Smooth muscle cell (in vitro differentiated cells): Measurements from ENCODE around the gene CERS3. TPM values are rescaled to one million over a fixed set of nuclear protein-coding genes. Genes with fewer than 3 reads are reported as not detected.

Source experiments
- DNase-seq: peaks from one replicate; lab custom pipeline; 2025; ENCODE audit not compliant: unreplicated experiment; lab: John Stamatoyannopoulos, UW
- H2AFZ ChIP-seq: fragments of 200-600 bp; sonication (generic); 2 replicates; pipeline ENCODE4 v1.6.0; 2016; ENCODE audit warnings: antibody characterized with exemption, low read depth, mild to moderate bottlenecking
- H3F3A ChIP-seq: fragments of 200-600 bp; sonication (generic); 2 replicates; pipeline ENCODE4 v1.6.0; 2017; ENCODE audit warnings: antibody characterized with exemption, low read depth
- H3K27ac ChIP-seq: fragments of 200-600 bp; sonication (generic); 2 replicates; pipeline ENCODE4 v1.5.1; 2016; ENCODE audit warnings: low read depth, mild to moderate bottlenecking
- H3K27me3 ChIP-seq: fragments of 200-600 bp; sonication (generic); 2 replicates; pipeline ENCODE4 v1.6.1; 2016; ENCODE audit warnings: low read depth, mild to moderate bottlenecking
- H3K36me3 ChIP-seq: fragments of 200-600 bp; sonication (generic); 2 replicates; pipeline ENCODE4 v1.5.1; 2016; ENCODE audit warnings: low read depth
- H3K4me1 ChIP-seq: fragments of 200-600 bp; sonication (generic); 2 replicates; pipeline ENCODE4 v1.5.1; 2016; ENCODE audit warnings: low read depth
- H3K4me2 ChIP-seq: fragments of 200-600 bp; sonication (generic); 2 replicates; pipeline ENCODE4 v1.6.0; 2016; ENCODE audit warnings: mild to moderate bottlenecking
- H3K4me3 ChIP-seq: fragments of 200-600 bp; sonication (generic); 2 replicates; pipeline ENCODE4 v1.5.1; 2016; ENCODE audit warnings: mild to moderate bottlenecking
- H3K79me2 ChIP-seq: fragments of 200-600 bp; sonication (generic); 2 replicates; pipeline ENCODE4 v1.6.0; 2016; ENCODE audit warnings: low read depth, mild to moderate bottlenecking
- H3K9ac ChIP-seq: fragments of 200-600 bp; sonication (generic); 2 replicates; pipeline ENCODE4 v1.6.0; 2016; ENCODE audit warnings: low read depth
- H3K9me3 ChIP-seq: fragments of 200-600 bp; sonication (generic); replicated peaks from 2 replicates; pipeline ENCODE4 v1.5.1; 2016; ENCODE audit warnings: low read depth
- H4K20me1 ChIP-seq: fragments of 200-600 bp; sonication (generic); 2 replicates; pipeline ENCODE4 v1.6.0; 2016; ENCODE audit warnings: low read depth
- WGBS: methylation state at CpG from one replicate; pipeline ENCODE4 v1.1.7; 2016; ENCODE audit warnings: low lambda C conversion rate; 5-methylcytosine and 5-hydroxymethylcytosine counted together
- polyA plus RNA-seq: library from polyadenylated mRNA; unstranded; fragments of >200 nt; fragmentation: Nextera tagmentation; extraction: Ambion mirVana; gene quantifications from 2 replicates; pipeline ENCODE4 v1.2.1, GENCODE V29; 2016
- total RNA-seq: library from RNA; depleted of rRNA; stranded (reverse); fragments of >200 nt; gene quantifications from 2 replicates; pipeline ENCODE4 v1.2.3, GENCODE V29; 2014
- TF ChIP-seq, protein P1 (sequence below): fragments of 200-600 bp; sonication (generic); IDR thresholded peaks from 2 replicates; pipeline ENCODE4 v1.5.1; 2017; ENCODE audit warnings: borderline replicate concordance, mild to moderate bottlenecking, antibody characterized with exemption; ENCODE audit not compliant: insufficient read depth, poor library complexity, severe bottlenecking

Gene CERS3
- total and polyA plus RNA-seq, 2 experiments from 2014 or later, result 0.87 to 6.3 TPM

DNA sequence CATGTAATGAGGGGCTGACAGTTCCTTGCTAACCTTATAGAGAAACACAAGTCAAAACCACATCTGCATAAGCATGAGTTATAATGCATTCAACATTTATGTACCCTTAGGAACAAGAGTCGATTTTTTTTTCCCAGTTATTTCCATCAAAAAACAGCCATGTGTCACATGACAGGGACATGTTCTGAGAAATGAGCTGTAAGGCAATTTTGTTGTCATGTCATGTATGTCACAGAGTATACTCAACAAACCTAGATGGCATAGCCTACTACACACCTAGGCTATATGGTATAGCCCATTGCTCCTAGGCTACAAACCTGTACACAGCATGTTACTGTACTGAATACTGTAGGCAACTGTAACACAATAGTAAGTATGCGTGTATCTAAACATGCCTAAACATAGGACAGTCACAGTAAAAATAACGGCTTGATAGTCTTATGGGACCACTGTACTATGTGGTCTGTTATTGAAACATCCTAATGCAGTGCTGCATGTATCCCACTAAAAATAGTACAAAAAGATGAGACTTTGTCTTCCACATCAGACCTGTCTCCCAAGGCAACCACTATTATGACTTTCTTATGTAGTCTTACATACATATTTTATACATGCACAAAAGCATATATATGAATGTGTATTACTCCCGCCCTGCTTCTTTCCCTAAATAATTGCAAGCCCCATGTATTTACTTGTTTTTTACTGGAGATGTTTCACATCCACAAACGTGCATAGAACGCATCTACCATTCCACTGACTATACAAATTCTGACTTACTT is 38.3 kb upstream of the CERS3 start:
- Histone ChIP-seq H4K20me1 (no peaks in the 10 kb centered on the region), H3K9me3 (no peaks in the 10 kb centered on the region), H3K4me1 (peaks cover 3% of the 10 kb centered on the region), H3K27ac (no peak overlapping the region), H2AFZ (no peak overlapping the region), H3K4me3 (no peak overlapping the region), H3K9ac (no peak overlapping the region), H3K79me2 (no peaks in the 10 kb centered on the region), H3K36me3 (no peaks in the 10 kb centered on the region), H3F3A (peaks cover 22% of the 10 kb centered on the region), H3K27me3 (no peaks in the 10 kb centered on the region), H3K4me2 (no peak overlapping the region)
- DNase-seq, result no peak
- TF ChIP-seq, protein P1, sequence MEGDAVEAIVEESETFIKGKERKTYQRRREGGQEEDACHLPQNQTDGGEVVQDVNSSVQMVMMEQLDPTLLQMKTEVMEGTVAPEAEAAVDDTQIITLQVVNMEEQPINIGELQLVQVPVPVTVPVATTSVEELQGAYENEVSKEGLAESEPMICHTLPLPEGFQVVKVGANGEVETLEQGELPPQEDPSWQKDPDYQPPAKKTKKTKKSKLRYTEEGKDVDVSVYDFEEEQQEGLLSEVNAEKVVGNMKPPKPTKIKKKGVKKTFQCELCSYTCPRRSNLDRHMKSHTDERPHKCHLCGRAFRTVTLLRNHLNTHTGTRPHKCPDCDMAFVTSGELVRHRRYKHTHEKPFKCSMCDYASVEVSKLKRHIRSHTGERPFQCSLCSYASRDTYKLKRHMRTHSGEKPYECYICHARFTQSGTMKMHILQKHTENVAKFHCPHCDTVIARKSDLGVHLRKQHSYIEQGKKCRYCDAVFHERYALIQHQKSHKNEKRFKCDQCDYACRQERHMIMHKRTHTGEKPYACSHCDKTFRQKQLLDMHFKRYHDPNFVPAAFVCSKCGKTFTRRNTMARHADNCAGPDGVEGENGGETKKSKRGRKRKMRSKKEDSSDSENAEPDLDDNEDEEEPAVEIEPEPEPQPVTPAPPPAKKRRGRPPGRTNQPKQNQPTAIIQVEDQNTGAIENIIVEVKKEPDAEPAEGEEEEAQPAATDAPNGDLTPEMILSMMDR, result no peak
- 94% methylated on average over 6 of the region's 6 CpGs for WGBS

DNA sequence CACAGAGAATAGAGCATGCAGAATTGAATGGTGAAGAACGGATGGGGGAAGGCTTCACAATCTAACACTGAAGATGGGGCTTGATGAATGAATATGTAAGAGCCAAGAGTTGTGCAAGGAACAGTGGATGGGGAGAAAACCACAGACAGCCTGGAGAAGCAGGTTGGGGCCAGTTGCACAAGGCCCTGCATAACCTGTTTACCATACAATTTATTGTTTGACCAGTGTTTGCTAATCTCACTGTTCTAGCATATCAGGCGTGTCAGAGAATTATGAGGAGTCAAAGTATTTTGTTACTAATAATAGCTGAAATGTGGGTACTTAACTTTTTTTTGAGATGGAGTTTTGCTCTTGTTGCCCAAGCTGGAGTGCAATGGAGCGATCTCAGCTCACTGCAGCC is 36.8 kb upstream of the CERS3 start:
- TF ChIP-seq, protein P1, result no peak
- Histone ChIP-seq H3K4me2 (no peak overlapping the region), H3K36me3 (no peaks in the 10 kb centered on the region), H3K79me2 (no peaks in the 10 kb centered on the region), H2AFZ (no peak overlapping the region), H4K20me1 (no peaks in the 10 kb centered on the region), H3K9me3 (no peaks in the 10 kb centered on the region), H3K9ac (no peak overlapping the region), H3K27me3 (no peaks in the 10 kb centered on the region), H3K4me3 (no peak overlapping the region), H3F3A (peaks cover 19% of the 10 kb centered on the region), H3K4me1 (peaks cover 3% of the 10 kb centered on the region), H3K27ac (no peak overlapping the region)
- DNase-seq, result no peak
- WGBS, result 92% methylated on average over 3 of the region's 3 CpGs

DNA sequence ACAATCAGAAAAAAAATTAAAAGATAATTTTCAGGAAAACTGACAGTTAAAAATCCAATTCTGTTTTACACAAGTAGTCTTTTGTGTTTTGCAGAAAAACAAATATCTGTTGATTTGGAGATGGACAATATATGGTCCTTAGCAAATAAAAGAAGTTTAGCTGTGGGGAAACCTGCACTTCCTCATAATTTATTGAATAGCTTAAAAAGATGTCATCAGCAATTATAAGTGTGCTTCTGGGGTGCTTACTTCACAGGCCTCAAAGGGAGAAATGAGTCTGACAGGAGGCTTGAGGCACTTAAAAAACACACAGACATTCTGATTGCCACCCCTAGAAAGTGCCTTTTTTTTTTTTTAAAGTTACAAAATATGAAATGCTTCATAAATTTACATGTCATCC is 31.6 kb upstream of the CERS3 start:
- no peak for DNase-seq
- TF ChIP-seq, protein P1, result no peak
- Histone ChIP-seq H3K4me2 (no peak overlapping the region), H3K9ac (no peak overlapping the region), H3K27me3 (no peaks in the 10 kb centered on the region), H3K79me2 (no peaks in the 10 kb centered on the region), H3F3A (peaks cover 7% of the 10 kb centered on the region), H3K4me3 (no peak overlapping the region), H3K4me1 (no peaks in the 10 kb centered on the region), H3K27ac (no peak overlapping the region), H3K36me3 (no peaks in the 10 kb centered on the region), H2AFZ (no peak overlapping the region), H4K20me1 (no peaks in the 10 kb centered on the region), H3K9me3 (no peaks in the 10 kb centered on the region)

DNA sequence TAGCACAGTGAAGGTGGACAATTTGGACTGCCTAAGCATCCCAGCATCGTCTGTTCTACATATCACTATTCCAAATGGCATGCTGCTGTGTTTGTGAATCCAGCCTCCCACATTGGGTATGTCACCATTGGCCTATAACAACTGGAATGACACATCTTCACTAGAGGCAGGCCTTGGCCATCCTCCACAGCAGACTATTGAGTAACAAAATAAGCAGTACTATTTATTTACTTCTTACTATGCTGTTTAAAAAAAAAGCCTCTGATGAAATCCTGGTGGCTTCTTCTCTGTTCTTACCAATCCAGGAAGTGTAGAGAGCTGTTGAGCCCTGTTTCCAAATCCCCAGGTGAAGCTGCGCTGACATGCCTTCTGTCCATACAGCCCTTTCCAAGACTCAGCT is 30.6 kb upstream of the CERS3 start:
- Histone ChIP-seq H3K4me3 (no peak overlapping the region), H3K79me2 (no peaks in the 10 kb centered on the region), H2AFZ (no peak overlapping the region), H3F3A (peaks cover under 1% of the 10 kb centered on the region), H3K9ac (no peak overlapping the region), H3K9me3 (no peaks in the 10 kb centered on the region), H3K27me3 (no peaks in the 10 kb centered on the region), H3K4me2 (no peak overlapping the region), H3K4me1 (no peaks in the 10 kb centered on the region), H3K36me3 (no peaks in the 10 kb centered on the region), H3K27ac (no peak overlapping the region), H4K20me1 (no peaks in the 10 kb centered on the region)
- TF ChIP-seq, protein P1, result no peak
- 75% methylated on average over 2 of the region's 2 CpGs for WGBS
- no peak for DNase-seq
